ENCODE results near the gene RASGEF1C.

The RASGEF1C gene

DNA sequence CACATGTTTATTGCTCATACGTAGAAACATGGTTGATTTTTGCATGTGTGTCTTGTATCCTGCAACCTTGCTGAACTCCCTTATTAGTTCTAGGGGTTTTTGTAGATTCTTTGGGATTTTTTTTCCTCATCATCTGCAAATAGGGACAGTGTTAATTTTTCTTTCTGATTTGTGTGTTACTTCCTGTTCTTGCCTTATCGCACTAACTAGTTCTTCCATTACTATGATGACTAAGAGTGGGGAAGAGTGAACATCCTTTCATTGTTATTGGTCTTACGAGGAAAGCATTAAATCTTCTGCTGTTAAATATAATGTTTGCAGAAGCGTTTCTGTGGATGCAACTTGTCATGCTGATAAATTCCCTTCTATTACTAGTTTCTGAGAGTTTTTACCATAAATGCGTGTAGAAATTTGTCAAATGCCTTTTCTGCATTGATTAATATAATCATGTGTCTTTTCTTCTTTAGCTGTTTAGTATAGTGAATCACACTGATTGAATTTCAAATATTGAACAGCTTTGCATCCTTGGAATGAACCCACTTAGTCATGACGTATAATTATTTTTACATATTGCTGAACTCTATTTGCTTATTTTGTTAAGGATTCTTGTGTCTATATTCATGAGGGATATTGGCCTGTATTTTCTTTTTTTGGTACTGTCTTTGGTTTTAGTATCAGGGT, 105.4 kb downstream of the RASGEF1C start:
- H3K36me3 Mint-ChIP-seq (ENCODE audit: low read depth), result peaks cover 6% of the 10 kb centered on the region
- no peaks in the 10 kb centered on the region for H3K4me1 Mint-ChIP-seq
- H3K27ac Mint-ChIP-seq, result no peak overlapping the region
- peaks cover 29% of the 10 kb centered on the region for H3K9me3 Mint-ChIP-seq
- no peaks in the 10 kb centered on the region for H3K27me3 Mint-ChIP-seq (ENCODE audit: low read depth)
- TF ChIP-seq, protein P1, sequence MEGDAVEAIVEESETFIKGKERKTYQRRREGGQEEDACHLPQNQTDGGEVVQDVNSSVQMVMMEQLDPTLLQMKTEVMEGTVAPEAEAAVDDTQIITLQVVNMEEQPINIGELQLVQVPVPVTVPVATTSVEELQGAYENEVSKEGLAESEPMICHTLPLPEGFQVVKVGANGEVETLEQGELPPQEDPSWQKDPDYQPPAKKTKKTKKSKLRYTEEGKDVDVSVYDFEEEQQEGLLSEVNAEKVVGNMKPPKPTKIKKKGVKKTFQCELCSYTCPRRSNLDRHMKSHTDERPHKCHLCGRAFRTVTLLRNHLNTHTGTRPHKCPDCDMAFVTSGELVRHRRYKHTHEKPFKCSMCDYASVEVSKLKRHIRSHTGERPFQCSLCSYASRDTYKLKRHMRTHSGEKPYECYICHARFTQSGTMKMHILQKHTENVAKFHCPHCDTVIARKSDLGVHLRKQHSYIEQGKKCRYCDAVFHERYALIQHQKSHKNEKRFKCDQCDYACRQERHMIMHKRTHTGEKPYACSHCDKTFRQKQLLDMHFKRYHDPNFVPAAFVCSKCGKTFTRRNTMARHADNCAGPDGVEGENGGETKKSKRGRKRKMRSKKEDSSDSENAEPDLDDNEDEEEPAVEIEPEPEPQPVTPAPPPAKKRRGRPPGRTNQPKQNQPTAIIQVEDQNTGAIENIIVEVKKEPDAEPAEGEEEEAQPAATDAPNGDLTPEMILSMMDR (IDR thresholded peaks at IDR 0.05; ENCODE audit: unreplicated experiment in 3 of 3), result no peak
- no peak overlapping the region for H3K4me3 Mint-ChIP-seq

DNA sequence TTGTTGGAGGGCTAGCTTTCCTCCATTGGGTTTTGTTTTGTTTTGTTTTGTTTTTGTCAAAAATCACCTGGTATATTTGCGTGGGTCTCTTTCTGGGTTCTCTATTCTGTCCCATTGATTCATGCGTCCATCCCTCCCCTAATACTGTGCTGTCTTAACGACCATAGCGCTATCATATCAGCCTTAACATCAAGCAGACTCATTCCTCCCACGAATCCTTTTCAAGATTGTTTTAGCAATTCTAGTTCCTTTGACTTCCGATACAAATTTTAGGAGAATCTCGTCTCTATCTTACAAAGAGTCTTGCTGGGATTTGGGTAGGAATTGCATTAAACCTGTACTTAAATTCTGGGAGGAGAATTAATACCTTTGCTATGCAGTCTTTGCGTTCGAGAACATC, 106.4 kb downstream of the RASGEF1C start:
- no peaks in the 10 kb centered on the region for H3K4me1 Mint-ChIP-seq
- no peaks in the 10 kb centered on the region for H3K27me3 Mint-ChIP-seq (ENCODE audit: low read depth)

DNA sequence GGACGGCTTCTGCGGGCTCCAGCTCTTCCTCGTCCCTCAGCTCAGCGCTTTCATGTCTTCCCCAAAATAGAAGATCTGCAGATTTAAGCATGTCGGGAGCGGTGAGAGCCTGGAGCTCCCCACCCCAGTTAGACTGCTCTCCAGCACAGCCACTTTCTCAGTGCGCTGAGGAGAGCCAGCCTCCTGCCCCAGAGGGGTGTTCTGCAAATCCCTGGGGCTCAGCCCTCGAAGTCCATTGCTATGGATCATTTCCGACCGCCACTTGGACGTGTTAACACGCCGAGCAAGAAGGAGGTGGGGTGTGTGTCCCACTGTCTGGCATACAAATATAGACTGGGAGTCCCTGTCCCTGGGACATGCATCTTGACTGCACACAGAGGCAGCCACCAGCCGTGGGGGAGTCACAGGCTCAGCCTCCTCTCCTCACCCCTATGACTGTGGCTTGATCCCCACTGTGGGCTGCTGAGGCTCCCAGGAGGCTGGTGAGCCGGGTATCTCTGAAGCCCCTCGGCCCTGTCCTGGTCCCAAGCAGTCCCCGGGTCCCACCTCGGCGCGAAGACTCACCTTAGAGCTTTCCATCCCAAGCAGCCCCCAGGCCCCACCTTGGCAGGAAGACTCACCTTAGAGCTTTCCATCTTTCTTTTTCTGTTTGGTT, 107.4 kb downstream of the RASGEF1C start:
- H3K27ac Mint-ChIP-seq, result no peak overlapping the region
- H3K36me3 Mint-ChIP-seq (ENCODE audit: low read depth), result peaks cover 3% of the 10 kb centered on the region
- peaks cover 13% of the 10 kb centered on the region for H3K9me3 Mint-ChIP-seq
- no peak overlapping the region for H3K4me3 Mint-ChIP-seq
- TF ChIP-seq, protein P1 (IDR thresholded peaks at IDR 0.05; ENCODE audit: unreplicated experiment in 3 of 3), result no peak
- H3K27me3 Mint-ChIP-seq (ENCODE audit: low read depth), result peaks cover 5% of the 10 kb centered on the region
- no peaks in the 10 kb centered on the region for H3K4me1 Mint-ChIP-seq

More for the DNA sequence above, 106.4 kb downstream of the RASGEF1C start:
- Mint-ChIP-seq H3K36me3 (ENCODE audit: low read depth) (peaks cover 6% of the 10 kb centered on the region), H3K9me3 (peaks cover 21% of the 10 kb centered on the region), H3K27ac (no peak overlapping the region), H3K4me3 (no peak overlapping the region)
- TF ChIP-seq, protein P1 (IDR thresholded peaks at IDR 0.05; ENCODE audit: unreplicated experiment in 3 of 3), result no peak

DNA sequence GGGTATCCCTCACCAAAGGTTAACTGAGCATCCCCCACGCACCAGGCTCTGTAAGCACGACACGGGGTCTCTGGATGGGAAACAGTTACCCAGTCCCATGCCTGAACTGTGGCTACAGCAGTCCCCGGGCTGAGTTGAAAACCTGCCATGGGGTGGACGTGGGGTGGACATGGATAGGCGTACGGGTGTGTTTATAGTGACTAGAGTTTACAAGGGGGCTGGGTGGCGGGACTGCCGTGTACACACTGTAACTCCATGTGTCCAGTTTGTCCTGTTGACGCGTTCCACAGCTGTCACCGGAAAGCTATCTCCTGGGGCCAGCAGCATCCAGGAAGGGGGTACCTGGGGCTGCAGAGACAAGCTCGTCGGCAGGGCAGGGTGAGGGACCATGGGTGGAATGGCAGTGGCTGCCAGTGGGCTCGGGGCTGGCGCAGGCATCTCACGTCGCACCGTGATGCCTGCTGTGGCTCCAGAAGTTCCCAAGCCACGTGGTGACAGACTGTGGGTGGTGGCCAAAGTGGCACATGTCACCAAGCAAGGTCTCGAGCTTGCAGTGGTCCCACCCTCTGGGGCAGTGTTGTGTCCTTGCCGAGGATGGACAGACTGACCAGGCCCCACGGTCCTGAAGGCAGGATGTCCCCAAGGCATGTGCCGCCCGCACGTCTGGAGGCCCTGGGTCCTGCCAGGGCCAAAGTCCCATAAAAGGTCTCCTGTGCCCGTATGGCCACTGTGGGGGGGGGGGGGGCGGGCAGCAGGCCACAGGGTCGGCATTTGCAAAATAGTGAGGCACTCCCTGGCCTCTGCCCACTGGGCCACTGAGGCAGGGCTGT, 108.2 kb downstream of the RASGEF1C start:
- Mint-ChIP-seq H3K27me3 (ENCODE audit: low read depth) (peaks cover 5% of the 10 kb centered on the region), H3K4me1 (no peaks in the 10 kb centered on the region), H3K9me3 (peaks cover 8% of the 10 kb centered on the region), H3K27ac (no peak overlapping the region), H3K36me3 (ENCODE audit: low read depth) (no peaks in the 10 kb centered on the region), H3K4me3 (no peak overlapping the region)
- TF ChIP-seq, protein P1 (IDR thresholded peaks at IDR 0.05; ENCODE audit: unreplicated experiment in 3 of 3), result no peak

DNA sequence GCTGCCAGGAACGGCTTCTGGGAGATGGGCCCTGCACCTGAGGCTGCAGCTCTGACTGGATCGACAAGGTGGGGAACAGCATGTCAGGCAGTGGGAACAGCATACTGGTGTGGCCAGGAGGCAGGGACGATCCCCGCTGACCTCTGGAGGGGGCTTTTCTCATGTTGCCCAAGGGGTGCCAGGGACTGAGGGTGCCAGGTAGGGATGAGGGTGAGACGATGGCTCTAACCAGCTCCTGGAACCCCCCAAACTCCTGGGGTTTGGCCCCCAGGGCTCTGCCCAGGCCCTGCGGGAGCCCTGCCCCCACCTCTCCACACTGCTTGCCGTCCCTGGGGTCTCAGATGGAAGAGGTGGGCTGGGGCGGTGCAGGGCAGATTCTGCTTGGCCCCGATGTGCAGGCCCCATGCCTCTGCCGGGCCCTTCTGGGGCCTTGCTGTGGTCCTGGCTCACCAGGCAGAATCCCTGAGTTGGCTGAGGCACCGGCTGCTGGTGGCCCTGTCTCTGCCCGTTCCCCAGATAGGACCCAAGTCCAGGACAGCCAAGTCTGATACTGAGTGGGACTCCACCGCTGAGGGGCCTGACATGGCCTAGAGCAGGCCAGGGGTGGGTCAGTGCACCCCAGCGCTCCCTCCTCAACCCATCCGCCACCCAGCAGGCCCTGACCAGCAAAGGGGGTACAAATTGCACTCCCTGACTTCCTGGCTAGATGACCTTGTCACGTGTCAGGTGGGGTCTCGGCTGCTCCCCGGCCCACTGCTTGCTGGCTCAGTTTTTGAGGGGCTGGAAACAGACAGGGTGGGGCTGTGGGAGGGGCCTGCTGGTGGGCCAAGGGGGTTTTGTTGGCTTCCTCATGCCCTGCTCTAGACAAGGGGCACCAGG, 109.0 kb downstream of the RASGEF1C start:
- H3K36me3 Mint-ChIP-seq (ENCODE audit: low read depth), result no peaks in the 10 kb centered on the region
- H3K4me3 Mint-ChIP-seq, result no peak overlapping the region
- no peaks in the 10 kb centered on the region for H3K4me1 Mint-ChIP-seq
- peaks cover 10% of the 10 kb centered on the region for H3K27me3 Mint-ChIP-seq (ENCODE audit: low read depth)
- peaks cover 8% of the 10 kb centered on the region for H3K9me3 Mint-ChIP-seq
- TF ChIP-seq, protein P1 (IDR thresholded peaks at IDR 0.05; ENCODE audit: unreplicated experiment in 3 of 3), result no peak
- no peak overlapping the region for H3K27ac Mint-ChIP-seq
